CD4-positive, alpha-beta memory T cell (primary cell): Measurements from ENCODE around the gene TRAF7. TPM values are rescaled to one million over a fixed set of nuclear protein-coding genes. Genes with fewer than 3 reads are reported as not detected.

Experiments
- CTCF ChIA-PET: fragments of 350-600 bp; sonication (Branson Sonifier 250); formaldehyde crosslinking; loops from one replicate; lab custom pipeline; 2021; ENCODE audit warnings: inconsistent platforms; ENCODE audit not compliant: partially characterized antibody; lab: Charles Lee
- POLR2A ChIA-PET: fragments of 350-600 bp; sonication (Branson Sonifier 250); formaldehyde crosslinking; loops from one replicate; lab custom pipeline; 2021; ENCODE audit not compliant: partially characterized antibody; lab: Charles Lee
- DNase-seq, 5 donors: peaks; one replicate each; pipeline versions ENCODE4 v3.0.0 to v3.0.0-alpha.2; 2020 to 2022; ENCODE audit warnings: mixed read lengths in 1 of 5
- H3K27ac ChIP-seq: one replicate; pipeline ENCODE4 v1.7.0; 2013; ENCODE audit warnings: low read depth, low read length
- H3K27me3 ChIP-seq: 2 replicates; pipeline ENCODE4 v1.7.0; 2013; ENCODE audit warnings: mild to moderate bottlenecking, low read length, moderate library complexity; ENCODE audit not compliant: insufficient read depth
- H3K36me3 ChIP-seq: 2 replicates; pipeline ENCODE4 v1.7.0; 2013; ENCODE audit warnings: mild to moderate bottlenecking, low read length, moderate library complexity; ENCODE audit not compliant: insufficient read depth
- H3K4me1 ChIP-seq: 2 replicates; pipeline ENCODE4 v1.7.0; 2013; ENCODE audit warnings: mild to moderate bottlenecking, low read length, moderate library complexity; ENCODE audit not compliant: insufficient read depth
- H3K4me3 ChIP-seq, 2 donors: one replicate each; pipeline ENCODE4 v1.7.0; 2013; ENCODE audit warnings: low read length in 2 of 2, mild to moderate bottlenecking in 1 of 2
- H3K9me3 ChIP-seq, 2 donors: one replicate each; pipeline ENCODE4 v1.7.0; 2013; ENCODE audit warnings: low read length in 2 of 2, control low read depth in 1 of 2; ENCODE audit not compliant: control insufficient read depth in 1 of 2
- H3K27ac Mint-ChIP-seq, 7 donors: one replicate each; pipeline ENCODE4 v1.8.0; 2020 to 2021; ENCODE audit warnings: mixed read lengths in 7 of 7, mild to moderate bottlenecking in 6 of 7, inconsistent platforms in 3 of 7, moderate library complexity in 3 of 7
- H3K27me3 Mint-ChIP-seq, 2 donors: one replicate each; pipeline ENCODE4 v1.8.0; 2020 to 2021; ENCODE audit warnings: mixed read lengths in 2 of 2
- H3K36me3 Mint-ChIP-seq, 2 donors: one replicate each; pipeline ENCODE4 v1.8.0; 2020 to 2021; ENCODE audit warnings: mixed read lengths in 2 of 2, inconsistent platforms in 1 of 2, mild to moderate bottlenecking in 1 of 2
- H3K4me1 Mint-ChIP-seq, 4 donors: one replicate each; pipeline ENCODE4 v1.8.0; 2020 to 2021; ENCODE audit warnings: mixed read lengths in 4 of 4, mild to moderate bottlenecking in 1 of 4
- H3K4me3 Mint-ChIP-seq, 8 donors: one replicate each; pipeline ENCODE4 v1.8.0; 2020 to 2021; ENCODE audit warnings: mixed read lengths in 8 of 8, mild to moderate bottlenecking in 7 of 8, moderate library complexity in 6 of 8, inconsistent platforms in 3 of 8
- H3K9me3 Mint-ChIP-seq, 8 donors: one replicate each; pipeline ENCODE4 v1.8.0; 2020 to 2021; ENCODE audit warnings: mixed read lengths in 8 of 8, mild to moderate bottlenecking in 5 of 8, inconsistent platforms in 3 of 8, moderate library complexity in 1 of 8
- intact Hi-C: fragments of 100-400 bp; cut with micrococcal nuclease; formaldehyde crosslinking; loops from one replicate; pipeline ENCODE4 v1.15.1; 2023
- polyA plus RNA-seq, 2 donors: library from polyadenylated mRNA; unstranded; fragments of 300-500 nt; fragmentation: Illumina TruSeq; gene quantifications; one replicate each; pipeline ENCODE4 v1.2.3, GENCODE V29; 2021
- total RNA-seq, 2 experiments: library from RNA; stranded (reverse); gene quantifications; one replicate each; pipeline ENCODE4 v1.2.3, GENCODE V29; 2021

Gene TRAF7
- total and polyA plus RNA-seq, 4 experiments from 2014 or later: 1.9 to 41.9 (median 24.9) TPM

GRCh38 chr16:2186064-2186463, 30.5 kb downstream of the TRAF7 start:
- H3K4me3 ChIP-seq: no peak overlapping the region
- Mint-ChIP-seq H3K9me3 (no peaks in the 10 kb centered on the region), H3K4me1 (peaks cover 0 to 7% (median 2%) of the 10 kb centered on the region in 4 donors), H3K36me3 (no peaks in the 10 kb centered on the region), H3K27ac (peak overlapping the region in 1 of 7 donors; percentile 17), H3K27me3 (no peaks in the 10 kb centered on the region), H3K4me3 (no peak overlapping the region)
- no peaks in the 10 kb centered on the region for H3K9me3 ChIP-seq
- DNase-seq: no peak
- H3K27ac ChIP-seq: no peak overlapping the region
- H3K4me1 ChIP-seq: no peaks in the 10 kb centered on the region
- no peaks in the 10 kb centered on the region for H3K27me3 ChIP-seq
- no peaks in the 10 kb centered on the region for H3K36me3 ChIP-seq
- ChIA-PET CTCF (no interaction called here), POLR2A (no interaction called here)
- intact Hi-C loops: no loop called here

- no peak for DNase-seq
- Histone ChIP-seq H3K9me3 (no peaks in the 10 kb centered on the region), H3K4me3 (no peak overlapping the region), H3K27ac (no peak overlapping the region), H3K4me1 (no peaks in the 10 kb centered on the region), H3K36me3 (no peaks in the 10 kb centered on the region), H3K27me3 (no peaks in the 10 kb centered on the region)
- H3K27me3 Mint-ChIP-seq: no peaks in the 10 kb centered on the region
- no peaks in the 10 kb centered on the region for H3K9me3 Mint-ChIP-seq
- peaks cover 0 to 7% (median 2%) of the 10 kb centered on the region in 4 donors for H3K4me1 Mint-ChIP-seq
- no peaks in the 10 kb centered on the region for H3K36me3 Mint-ChIP-seq
- intact Hi-C loops: no loop called here
- ChIA-PET POLR2A (no interaction called here), CTCF (no interaction called here)
- no peak overlapping the region for H3K4me3 Mint-ChIP-seq
- no peak overlapping the region for H3K27ac Mint-ChIP-seq
Observed at GRCh38 chr16:2186505-2186904, 30.9 kb downstream of the TRAF7 start.

- intact Hi-C loops: no loop called here
- H3K36me3 ChIP-seq: no peaks in the 10 kb centered on the region
- H3K4me3 Mint-ChIP-seq: no peak overlapping the region
- DNase-seq: no peak
- H3K4me1 Mint-ChIP-seq: peaks cover 0 to 2% (median under 1%) of the 10 kb centered on the region in 4 donors
- H3K9me3 Mint-ChIP-seq: no peaks in the 10 kb centered on the region
- H3K36me3 Mint-ChIP-seq: no peaks in the 10 kb centered on the region
- H3K27ac ChIP-seq: no peak overlapping the region
- POLR2A ChIA-PET: no interaction called here
- H3K27ac Mint-ChIP-seq: no peak overlapping the region
- no peak overlapping the region for H3K4me3 ChIP-seq
- CTCF ChIA-PET: no interaction called here
- H3K4me1 ChIP-seq: no peaks in the 10 kb centered on the region
- no peaks in the 10 kb centered on the region for H3K27me3 Mint-ChIP-seq
- no peaks in the 10 kb centered on the region for H3K9me3 ChIP-seq
- H3K27me3 ChIP-seq: no peaks in the 10 kb centered on the region
Observed at GRCh38 chr16:2187212-2187611, 31.6 kb downstream of the TRAF7 start.

GRCh38 chr16:2188395-2188794, 32.8 kb downstream of the TRAF7 start:
- peaks cover 0 to 3% of the 10 kb centered on the region in 2 donors for H3K27me3 Mint-ChIP-seq
- H3K4me1 ChIP-seq: no peaks in the 10 kb centered on the region
- no peaks in the 10 kb centered on the region for H3K4me1 Mint-ChIP-seq
- H3K4me3 ChIP-seq: no peak overlapping the region
- DNase-seq: no peak
- no peaks in the 10 kb centered on the region for H3K27me3 ChIP-seq
- ChIA-PET CTCF (interaction anchor here (0.5 kb wide), 1 partner anchor 290 kb away, joined by 3 read pairs; no protein-coding TSS in a partner anchor), POLR2A (interaction anchor here (0.7 to 1.0 kb wide), 2 partner anchors 10 to 33 kb away, joined by 3 to 4 read pairs; partner anchors contain the start of gene TRAF7)
- intact Hi-C loops: no loop called here
- H3K9me3 ChIP-seq: no peaks in the 10 kb centered on the region
- H3K4me3 Mint-ChIP-seq: no peak overlapping the region
- no peaks in the 10 kb centered on the region for H3K36me3 Mint-ChIP-seq
- H3K27ac Mint-ChIP-seq: no peak overlapping the region
- no peaks in the 10 kb centered on the region for H3K9me3 Mint-ChIP-seq
- no peak overlapping the region for H3K27ac ChIP-seq
- no peaks in the 10 kb centered on the region for H3K36me3 ChIP-seq

GRCh38 chr16:2189252-2189893, 33.8 kb downstream of the TRAF7 start:
- intact Hi-C loops: no loop called here
- H3K9me3 Mint-ChIP-seq: no peaks in the 10 kb centered on the region
- no peaks in the 10 kb centered on the region for H3K4me1 ChIP-seq
- ChIA-PET CTCF (no interaction called here), POLR2A (interaction anchor here (1.0 kb wide), 1 partner anchor 34 kb away, joined by 4 read pairs; the partner anchor contains the start of gene TRAF7)
- no peak overlapping the region for H3K27ac Mint-ChIP-seq
- H3K36me3 ChIP-seq: no peaks in the 10 kb centered on the region
- H3K36me3 Mint-ChIP-seq: no peaks in the 10 kb centered on the region
- H3K9me3 ChIP-seq: no peaks in the 10 kb centered on the region
- DNase-seq: no peak
- H3K4me1 Mint-ChIP-seq: no peaks in the 10 kb centered on the region
- no peaks in the 10 kb centered on the region for H3K27me3 ChIP-seq
- no peak overlapping the region for H3K27ac ChIP-seq
- no peak overlapping the region for H3K4me3 ChIP-seq
- H3K4me3 Mint-ChIP-seq: no peak overlapping the region
- peaks cover 0 to 3% of the 10 kb centered on the region in 2 donors for H3K27me3 Mint-ChIP-seq

GRCh38 chr16:2190002-2190658, 34.5 kb downstream of the TRAF7 start:
- Histone ChIP-seq H3K27ac (no peak overlapping the region), H3K4me3 (no peak overlapping the region), H3K27me3 (peaks cover 7% of the 10 kb centered on the region), H3K36me3 (no peaks in the 10 kb centered on the region), H3K9me3 (no peaks in the 10 kb centered on the region), H3K4me1 (peaks cover 3% of the 10 kb centered on the region)
- no peak for DNase-seq
- peaks cover 3 to 8% of the 10 kb centered on the region in 2 donors for H3K27me3 Mint-ChIP-seq
- H3K4me3 Mint-ChIP-seq: no peak overlapping the region
- H3K4me1 Mint-ChIP-seq: peaks cover 2 to 6% (median 4%) of the 10 kb centered on the region in 4 donors
- no peak overlapping the region for H3K27ac Mint-ChIP-seq
- H3K36me3 Mint-ChIP-seq: no peaks in the 10 kb centered on the region
- POLR2A ChIA-PET: interaction anchor here (1.0 kb wide), 1 partner anchor 35 kb away, joined by 3 read pairs; no protein-coding TSS in a partner anchor
- no peaks in the 10 kb centered on the region for H3K9me3 Mint-ChIP-seq
- intact Hi-C loops: no loop called here
- CTCF ChIA-PET: no interaction called here

- Histone ChIP-seq H3K4me3 (no peak overlapping the region), H3K27ac (no peak overlapping the region), H3K27me3 (peaks cover 10% of the 10 kb centered on the region), H3K36me3 (no peaks in the 10 kb centered on the region), H3K4me1 (peaks cover 10% of the 10 kb centered on the region), H3K9me3 (no peaks in the 10 kb centered on the region)
- Mint-ChIP-seq H3K36me3 (no peaks in the 10 kb centered on the region), H3K4me3 (no peak overlapping the region), H3K4me1 (peaks cover 2 to 7% (median 4%) of the 10 kb centered on the region in 4 donors), H3K27ac (no peak overlapping the region), H3K27me3 (peaks cover 3 to 8% of the 10 kb centered on the region in 2 donors), H3K9me3 (no peaks in the 10 kb centered on the region)
- DNase-seq: no peak
- intact Hi-C loops: no loop called here
- CTCF ChIA-PET: no interaction called here
- POLR2A ChIA-PET: interaction anchor here (1.0 kb wide), 1 partner anchor 36 kb away, joined by 3 read pairs; no protein-coding TSS in a partner anchor
Observed at GRCh38 chr16:2190659-2191445, 35.3 kb downstream of the TRAF7 start.
